Stromal cell of bone marrow (primary cell): ENCODE data around the gene EN1.

ENCODE experiments used
- DNase-seq: peaks from one replicate; pipeline ENCODE4 v3.0.0-alpha.2; 2012; ENCODE audit warnings: low read depth

EN1 gene

GRCh38 chr2:118855451-118856279, 8.2 kb upstream of the EN1 start:
- DNase-seq = peak; percentile 66

- no peak for DNase-seq
Measured at GRCh38 chr2:118854507-118855345, 7.3 kb upstream of the EN1 start.

- no peak for DNase-seq
Measured at GRCh38 chr2:118853651-118854291, 6.3 kb upstream of the EN1 start.

DNA sequence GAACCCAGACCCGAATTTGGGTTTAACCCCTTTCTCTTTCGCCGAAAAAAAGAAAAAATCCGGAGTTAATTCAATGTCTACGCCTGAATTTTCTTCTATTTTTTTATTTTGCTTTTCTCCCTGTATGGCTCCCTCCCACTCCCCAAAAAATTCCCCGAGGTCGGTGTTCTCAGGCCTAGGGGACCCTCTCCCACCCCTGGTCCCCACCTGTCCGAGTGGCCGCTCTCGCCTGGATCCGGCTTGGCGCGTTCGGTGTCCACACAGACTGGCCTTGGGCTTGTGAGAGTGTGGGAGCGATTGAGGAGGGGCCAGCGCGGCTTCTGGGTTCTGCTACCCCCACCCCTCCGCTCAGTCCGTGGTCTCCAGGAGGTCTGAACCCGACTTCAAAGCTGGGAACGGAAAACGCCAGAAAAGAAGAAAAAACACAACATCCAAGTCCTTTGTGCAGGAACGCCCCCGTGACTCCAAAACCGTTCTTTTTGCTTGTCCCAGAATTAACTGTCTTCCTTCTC, 5.7 kb upstream of the EN1 start:
- DNase-seq = no peak

DNA sequence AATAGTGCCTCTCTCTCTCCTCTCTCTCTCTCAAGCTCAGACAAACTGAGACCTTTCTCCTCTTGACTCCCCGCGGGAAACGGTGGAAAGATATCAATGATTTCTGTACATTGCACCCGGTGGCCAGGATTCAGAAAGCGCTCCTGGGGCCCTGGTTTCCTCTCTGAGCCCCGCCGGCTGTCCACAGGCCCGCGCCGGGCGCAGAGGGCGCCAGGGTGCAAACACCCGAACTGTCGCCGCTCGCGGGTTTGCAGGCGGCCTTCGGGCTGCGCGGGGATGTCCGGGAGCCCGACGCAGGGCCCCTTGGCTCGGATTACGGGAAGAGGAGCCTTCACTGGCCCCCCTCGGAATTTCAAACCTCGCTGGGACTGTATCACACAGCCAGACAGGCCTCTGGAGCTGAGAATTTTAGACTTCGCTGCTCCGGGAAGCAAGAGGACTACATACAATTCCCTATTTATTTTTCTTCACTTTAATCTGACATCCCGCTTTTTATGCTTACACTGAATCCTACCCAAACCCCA, 5.2 kb upstream of the EN1 start:
- no peak for DNase-seq

- DNase-seq = no peak
Measured at GRCh38 chr2:118851650-118852049, 4.2 kb upstream of the EN1 start.

GRCh38 chr2:118850901-118851415, 3.5 kb upstream of the EN1 start:
- DNase-seq = no peak

DNA sequence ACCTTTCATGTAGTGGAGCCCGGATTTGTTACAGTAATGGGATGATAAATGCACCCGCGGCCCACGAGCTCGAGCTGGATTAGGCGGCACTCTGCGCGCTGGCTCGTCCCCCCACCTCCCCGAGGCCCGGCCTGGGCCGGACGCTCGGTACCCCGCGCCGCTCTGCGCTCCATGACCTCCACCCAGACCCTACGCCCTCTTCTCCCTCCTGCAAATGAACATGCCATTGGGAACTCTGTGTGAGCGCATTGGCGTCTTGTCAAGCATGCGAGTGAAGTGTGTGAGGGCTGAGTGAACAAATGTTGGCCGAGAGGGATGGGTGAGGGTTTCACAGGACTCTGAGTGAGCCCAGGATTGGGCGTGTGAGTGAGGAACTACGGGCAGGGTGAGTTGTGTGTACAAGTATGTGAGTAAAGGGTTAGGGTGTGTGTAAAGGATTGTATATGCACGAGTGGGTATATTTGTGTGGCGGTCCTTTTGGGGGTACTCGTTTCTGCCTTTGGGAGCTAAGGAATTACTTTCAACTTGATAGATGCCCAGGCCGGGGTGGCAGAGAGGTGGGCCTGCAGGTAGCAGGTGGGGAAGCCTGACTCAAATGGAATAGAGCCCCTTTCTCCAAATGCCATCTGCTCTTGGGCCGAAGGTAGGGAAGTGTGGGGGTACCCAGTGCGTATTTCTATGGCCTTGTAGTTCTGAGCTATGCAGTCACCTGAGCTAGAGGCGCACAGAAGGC, 2.9 kb upstream of the EN1 start:
- no peak for DNase-seq

DNA sequence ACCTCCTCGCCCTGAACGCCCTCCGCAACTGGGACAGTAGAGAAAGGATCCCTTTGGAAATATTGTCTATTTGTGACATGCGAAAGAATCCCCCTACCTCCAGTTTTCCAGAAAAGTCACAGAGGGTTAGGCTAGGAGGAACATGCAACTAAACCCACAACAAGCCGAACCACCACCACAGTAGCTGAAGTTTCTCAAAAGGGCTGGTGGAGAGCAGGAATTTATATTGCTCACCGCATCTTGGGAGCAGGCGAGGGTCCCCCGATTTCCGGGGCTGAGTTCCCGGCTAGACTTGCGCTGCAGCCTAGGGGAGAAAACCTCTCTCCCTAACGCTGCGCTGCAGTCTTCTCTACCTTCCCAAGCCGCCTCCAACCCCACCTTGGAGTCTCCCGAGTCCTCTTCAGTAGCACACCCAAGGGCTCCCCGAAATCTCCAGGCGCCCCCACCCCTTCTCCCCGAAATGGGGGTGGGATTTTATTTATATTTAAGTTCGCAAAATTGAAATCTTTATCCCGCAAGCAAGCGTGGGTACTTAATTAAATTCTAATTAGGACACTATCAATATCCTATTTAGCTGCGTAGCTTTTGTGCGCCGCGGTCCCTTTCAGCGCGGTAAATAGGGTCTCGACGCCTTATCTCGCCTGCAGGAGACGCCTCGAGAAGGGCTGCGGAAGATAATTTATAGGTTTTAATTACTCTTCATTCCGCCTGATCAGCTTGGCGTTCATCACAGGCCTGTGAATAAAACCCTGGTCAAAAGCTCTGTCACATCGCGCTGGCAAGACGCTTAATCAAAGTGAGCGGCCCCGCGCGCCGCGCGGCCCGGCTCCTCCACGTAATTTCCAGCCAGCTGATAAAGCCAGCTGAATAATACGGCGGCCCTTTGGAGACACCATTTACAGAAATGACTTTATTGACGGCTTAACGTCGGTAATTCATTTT, 2.0 kb upstream of the EN1 start:
- DNase-seq = no peak

- no peak for DNase-seq
Measured at GRCh38 chr2:118848381-118849225, 1.2 kb upstream of the EN1 start.

GRCh38 chr2:118847762-118848172, 319 bp upstream of the EN1 start:
- peak; percentile 86 for DNase-seq

GRCh38 chr2:118846442-118846952, 951 bp downstream of the EN1 start:
- DNase-seq = no peak

- DNase-seq = no peak
Measured at GRCh38 chr2:118845522-118846441, 1.7 kb downstream of the EN1 start.

- DNase-seq = no peak
Measured at GRCh38 chr2:118845005-118845521, 2.4 kb downstream of the EN1 start.

- no peak for DNase-seq
Measured at GRCh38 chr2:118844261-118845004, 3.0 kb downstream of the EN1 start.

- DNase-seq = no peak
Measured at GRCh38 chr2:118843483-118844132, 3.8 kb downstream of the EN1 start.
